OCI-LY3 (cell line): Measurements from ENCODE around the gene FNIP2.

Experiments used
- H2AFZ ChIP-seq: fragments of 200-600, 300-600 bp; shearing (Covaris generic); 2 replicates; pipeline ENCODE4 v1.6.0; 2014; ENCODE audit warnings: antibody characterized with exemption, low read depth, low read length
- H3K27ac ChIP-seq: fragments of 200-600, 300-600 bp; sonication (generic); 2 replicates; pipeline ENCODE4 v1.5.1; 2014; ENCODE audit warnings: mild to moderate bottlenecking, low read length, moderate library complexity, mixed read lengths
- H3K27me3 ChIP-seq: fragments of 200-600, 300-600 bp; sonication (generic); 2 replicates; pipeline ENCODE4 v1.6.1; 2014; ENCODE audit warnings: low read depth, low read length, mixed read lengths
- H3K36me3 ChIP-seq: fragments of 200-600, 300-600 bp; sonication (generic); replicated peaks from 2 replicates; pipeline ENCODE3; 2014; ENCODE audit warnings: low read depth, low read length, mixed read lengths
- H3K4me1 ChIP-seq: fragments of 300-600, 200-600 bp; sonication (generic); 2 replicates; pipeline ENCODE4 v1.6.1; 2014; ENCODE audit warnings: low read length, mixed read lengths
- H3K4me2 ChIP-seq: fragments of 200-600, 300-600 bp; sonication (generic); 2 replicates; pipeline ENCODE4 v1.6.1; 2014; ENCODE audit warnings: low read length, mixed read lengths
- H3K4me3 ChIP-seq: fragments of 300-600, 200-600 bp; sonication (generic); 2 replicates; pipeline ENCODE4 v1.5.1; 2014; ENCODE audit warnings: antibody characterized with exemption, mild to moderate bottlenecking, low read length, moderate library complexity
- H3K79me2 ChIP-seq: fragments of 300-600, 200-600 bp; shearing (Covaris generic); 2 replicates; pipeline ENCODE4 v1.6.1; 2014; ENCODE audit warnings: mild to moderate bottlenecking, low read length, mixed read lengths
- H3K9ac ChIP-seq: fragments of 300-600, 200-600 bp; shearing (Covaris generic); 2 replicates; pipeline ENCODE4 v1.6.0; 2014; ENCODE audit warnings: mild to moderate bottlenecking, low read length, moderate library complexity
- H3K9me3 ChIP-seq: fragments of 200-600, 300-600 bp; shearing (Covaris generic); 2 replicates; pipeline ENCODE4 v1.6.1; 2014; ENCODE audit warnings: low read length, mixed read lengths; ENCODE audit not compliant: insufficient read depth
- H4K20me1 ChIP-seq: fragments of 200-600, 300-600 bp; sonication (generic); 2 replicates; pipeline ENCODE4 v1.6.1; 2016; ENCODE audit warnings: low read length, mixed read lengths; ENCODE audit not compliant: insufficient read depth
- EZH2phosphoT487 ChIP-seq: fragments of 200-600 bp; shearing (Covaris generic); IDR thresholded peaks from 2 replicates; pipeline ENCODE4 v1.6.1; 2018; ENCODE audit warnings: antibody characterized with exemption, mixed run types, low read depth
- TF ChIP-seq, protein P1 (sequence below): fragments of 200-600, 300-600 bp; sonication (generic); IDR thresholded peaks from 2 replicates; pipeline ENCODE4 v1.5.1; 2014; ENCODE audit warnings: antibody characterized with exemption, low read length, low read depth

The FNIP2 gene

DNA sequence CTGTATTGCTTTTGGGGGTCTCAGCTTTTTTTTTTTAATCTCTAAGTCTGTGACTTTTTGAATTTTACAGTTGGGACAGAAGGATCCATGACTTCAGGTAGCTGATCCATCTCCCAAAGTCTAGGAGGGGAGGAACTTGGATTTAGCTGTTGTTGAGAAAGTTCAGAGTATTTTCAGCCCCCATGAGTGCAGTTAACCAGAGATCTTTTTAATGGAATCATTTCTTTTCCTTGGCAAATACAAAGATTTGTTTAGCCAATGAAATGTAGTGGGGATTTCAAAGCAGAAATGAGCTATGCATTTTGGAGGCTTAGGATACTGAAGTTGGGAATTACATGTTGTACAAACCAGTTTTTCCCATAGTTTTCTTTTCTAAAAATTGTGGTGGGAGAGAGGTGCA lies 18.1 kb downstream of the FNIP2 start:
- H3K27ac ChIP-seq = no peak overlapping the region
- H3K4me2 ChIP-seq = no peak overlapping the region
- peaks cover 4% of the 10 kb centered on the region; the same call in 1 of the 2 replicates for H3K4me1 ChIP-seq
- no peaks in the 10 kb centered on the region for H3K9me3 ChIP-seq
- H3K4me3 ChIP-seq = no peak overlapping the region
- H4K20me1 ChIP-seq = no peaks in the 10 kb centered on the region
- no peaks in the 10 kb centered on the region for H3K36me3 ChIP-seq
- TF ChIP-seq EZH2phosphoT487 = no peak
- TF ChIP-seq, protein P1, sequence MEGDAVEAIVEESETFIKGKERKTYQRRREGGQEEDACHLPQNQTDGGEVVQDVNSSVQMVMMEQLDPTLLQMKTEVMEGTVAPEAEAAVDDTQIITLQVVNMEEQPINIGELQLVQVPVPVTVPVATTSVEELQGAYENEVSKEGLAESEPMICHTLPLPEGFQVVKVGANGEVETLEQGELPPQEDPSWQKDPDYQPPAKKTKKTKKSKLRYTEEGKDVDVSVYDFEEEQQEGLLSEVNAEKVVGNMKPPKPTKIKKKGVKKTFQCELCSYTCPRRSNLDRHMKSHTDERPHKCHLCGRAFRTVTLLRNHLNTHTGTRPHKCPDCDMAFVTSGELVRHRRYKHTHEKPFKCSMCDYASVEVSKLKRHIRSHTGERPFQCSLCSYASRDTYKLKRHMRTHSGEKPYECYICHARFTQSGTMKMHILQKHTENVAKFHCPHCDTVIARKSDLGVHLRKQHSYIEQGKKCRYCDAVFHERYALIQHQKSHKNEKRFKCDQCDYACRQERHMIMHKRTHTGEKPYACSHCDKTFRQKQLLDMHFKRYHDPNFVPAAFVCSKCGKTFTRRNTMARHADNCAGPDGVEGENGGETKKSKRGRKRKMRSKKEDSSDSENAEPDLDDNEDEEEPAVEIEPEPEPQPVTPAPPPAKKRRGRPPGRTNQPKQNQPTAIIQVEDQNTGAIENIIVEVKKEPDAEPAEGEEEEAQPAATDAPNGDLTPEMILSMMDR = no peak
- H3K27me3 ChIP-seq = peaks cover 82% of the 10 kb centered on the region
- H2AFZ ChIP-seq = no peak overlapping the region
- no peak overlapping the region for H3K9ac ChIP-seq
- no peaks in the 10 kb centered on the region for H3K79me2 ChIP-seq

DNA sequence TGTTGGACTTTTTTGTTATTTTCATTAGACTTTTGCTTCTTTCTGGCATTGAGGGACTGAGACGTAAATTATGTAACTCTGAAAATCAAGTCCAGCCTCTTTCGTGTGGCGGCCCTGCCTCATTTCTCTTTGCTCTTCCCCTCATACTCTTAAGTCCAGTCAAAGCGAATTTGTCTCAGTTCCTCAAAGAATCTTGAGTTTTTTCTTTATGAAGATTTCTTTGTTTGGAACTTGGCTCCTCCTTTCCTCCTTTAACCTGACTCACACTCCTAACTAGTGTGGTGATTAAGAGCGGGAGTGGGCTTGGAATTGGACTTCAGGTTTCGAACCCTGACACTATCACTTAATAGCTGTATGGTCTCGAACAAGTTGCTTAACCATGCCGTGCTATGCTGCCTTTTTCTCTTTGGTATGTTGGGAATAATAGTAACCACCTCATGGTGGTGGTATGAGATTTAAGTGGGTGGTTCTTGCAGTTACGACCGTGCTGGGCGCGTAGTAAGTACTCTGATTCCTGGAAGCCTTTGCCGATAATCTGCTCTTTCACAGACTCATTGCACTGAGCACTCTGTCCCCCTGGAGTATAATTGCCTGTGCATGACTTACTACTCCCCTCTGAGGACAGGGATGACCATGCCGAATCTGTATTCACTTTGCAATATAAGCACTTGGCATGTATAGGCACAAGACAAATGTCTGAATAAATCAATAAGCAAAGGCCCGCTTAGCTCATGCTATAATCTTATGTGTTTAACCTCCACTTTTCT lies 19.1 kb downstream of the FNIP2 start:
- no peak overlapping the region for H3K4me2 ChIP-seq
- no peak for TF ChIP-seq EZH2phosphoT487
- TF ChIP-seq, protein P1 = no peak
- H3K4me3 ChIP-seq = no peak overlapping the region

DNA sequence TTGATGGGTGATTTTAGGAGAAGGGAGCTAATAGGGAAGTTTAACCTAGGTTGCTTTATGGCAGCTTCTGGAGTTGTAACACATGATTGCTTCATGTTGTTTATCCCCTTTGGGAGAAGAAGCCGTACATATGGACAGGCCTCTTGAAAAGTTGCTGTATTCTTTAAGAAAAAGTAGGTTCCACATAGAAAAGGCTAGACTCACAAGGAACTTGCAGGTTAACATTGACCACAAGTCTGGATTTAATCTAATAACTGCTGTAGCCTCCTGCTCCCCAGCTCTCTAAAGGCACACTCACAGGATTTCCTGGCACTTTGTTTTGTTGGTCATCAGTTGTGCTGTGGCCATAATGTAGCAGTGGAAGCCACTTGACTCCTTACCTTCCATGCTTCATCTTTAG lies 19.7 kb downstream of the FNIP2 start:
- Histone ChIP-seq H3K36me3 (no peaks in the 10 kb centered on the region), H3K9me3 (no peaks in the 10 kb centered on the region), H3K9ac (no peak overlapping the region), H3K79me2 (no peaks in the 10 kb centered on the region), H2AFZ (no peak overlapping the region), H3K4me1 (peaks cover 4% of the 10 kb centered on the region; the same call in 1 of the 2 replicates), H3K27me3 (peaks cover 82% of the 10 kb centered on the region), H3K4me2 (no peak overlapping the region), H3K27ac (no peak overlapping the region), H3K4me3 (no peak overlapping the region), H4K20me1 (no peaks in the 10 kb centered on the region)
- TF ChIP-seq, protein P1 = no peak
- no peak for TF ChIP-seq EZH2phosphoT487

More for the DNA sequence above, 19.1 kb downstream of the FNIP2 start:
- H3K27me3 ChIP-seq = peaks cover 82% of the 10 kb centered on the region
- H3K79me2 ChIP-seq = no peaks in the 10 kb centered on the region
- H3K27ac ChIP-seq = no peak overlapping the region
- no peaks in the 10 kb centered on the region for H3K9me3 ChIP-seq
- no peaks in the 10 kb centered on the region for H4K20me1 ChIP-seq
- H2AFZ ChIP-seq = no peak overlapping the region
- H3K4me1 ChIP-seq = peaks cover 4% of the 10 kb centered on the region; the same call in 1 of the 2 replicates
- H3K36me3 ChIP-seq = no peaks in the 10 kb centered on the region
- no peak overlapping the region for H3K9ac ChIP-seq

DNA sequence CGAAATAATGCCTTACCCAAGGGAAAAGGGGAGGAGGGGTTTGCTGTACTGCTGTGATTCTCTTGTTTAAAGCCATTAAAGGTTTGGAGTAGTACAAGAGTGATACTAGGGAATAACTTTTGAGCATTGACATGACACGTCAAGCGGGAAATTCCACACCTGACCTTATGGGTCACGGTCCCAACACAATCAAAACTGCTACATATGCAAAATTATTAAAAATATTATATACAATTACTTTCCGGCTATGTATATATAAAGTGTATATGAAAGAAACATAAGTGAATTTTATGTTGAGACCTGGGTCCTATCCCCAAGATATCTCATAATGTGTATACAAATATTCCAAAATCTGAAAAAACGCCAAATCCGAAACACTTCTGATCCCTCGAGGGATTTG lies 21.0 kb downstream of the FNIP2 start:
- Histone ChIP-seq H2AFZ (no peak overlapping the region), H3K36me3 (no peaks in the 10 kb centered on the region), H4K20me1 (no peaks in the 10 kb centered on the region), H3K9ac (no peak overlapping the region), H3K79me2 (no peaks in the 10 kb centered on the region), H3K27ac (no peak overlapping the region), H3K4me3 (no peak overlapping the region), H3K27me3 (peaks cover 80% of the 10 kb centered on the region), H3K4me2 (no peak overlapping the region), H3K4me1 (peaks cover 4% of the 10 kb centered on the region; the same call in 1 of the 2 replicates), H3K9me3 (no peaks in the 10 kb centered on the region)
- TF ChIP-seq, protein P1 = no peak
